Endothelial cell of umbilical vein (primary cell): ENCODE data around the gene CEP120.

Source experiments
- EZH2 ChIP-seq: IDR thresholded peaks from 2 replicates; pipeline ENCODE4 v1.6.1; 2012; ENCODE audit warnings: borderline replicate concordance, low read depth, mild to moderate bottlenecking, moderate library complexity, low read length, inconsistent platforms; ENCODE audit not compliant: severe bottlenecking
- JUN ChIP-seq: IDR thresholded peaks from 2 replicates; pipeline ENCODE4 v1.6.1; 2011; ENCODE audit warnings: borderline replicate concordance, low read depth; ENCODE audit not compliant: insufficient read length, insufficient read depth
- MYC ChIP-seq: IDR thresholded peaks from one replicate; pipeline ENCODE4 v1.6.1; 2011; ENCODE audit warnings: mild to moderate bottlenecking, low read depth, low read length
- POLR2AphosphoS5 ChIP-seq: IDR thresholded peaks from 2 replicates; pipeline ENCODE4 v1.6.1; 2012; ENCODE audit warnings: low read depth, mild to moderate bottlenecking, control low read depth, low read length, moderate library complexity; ENCODE audit not compliant: insufficient read depth
- TF ChIP-seq, protein P1 (sequence below), 2 donors: IDR thresholded peaks; 1 replicate in 1 of 2; 2 replicates in 1 of 2; pipeline ENCODE4 v1.5.1; 2011; ENCODE audit warnings: low read length in 2 of 2, mild to moderate bottlenecking in 2 of 2, moderate library complexity in 2 of 2, control low read depth in 1 of 2, inconsistent platforms in 1 of 2, low read depth in 1 of 2; ENCODE audit not compliant: insufficient read depth in 1 of 2; ENCODE audit errors: extremely low read depth in 1 of 2

DNA sequence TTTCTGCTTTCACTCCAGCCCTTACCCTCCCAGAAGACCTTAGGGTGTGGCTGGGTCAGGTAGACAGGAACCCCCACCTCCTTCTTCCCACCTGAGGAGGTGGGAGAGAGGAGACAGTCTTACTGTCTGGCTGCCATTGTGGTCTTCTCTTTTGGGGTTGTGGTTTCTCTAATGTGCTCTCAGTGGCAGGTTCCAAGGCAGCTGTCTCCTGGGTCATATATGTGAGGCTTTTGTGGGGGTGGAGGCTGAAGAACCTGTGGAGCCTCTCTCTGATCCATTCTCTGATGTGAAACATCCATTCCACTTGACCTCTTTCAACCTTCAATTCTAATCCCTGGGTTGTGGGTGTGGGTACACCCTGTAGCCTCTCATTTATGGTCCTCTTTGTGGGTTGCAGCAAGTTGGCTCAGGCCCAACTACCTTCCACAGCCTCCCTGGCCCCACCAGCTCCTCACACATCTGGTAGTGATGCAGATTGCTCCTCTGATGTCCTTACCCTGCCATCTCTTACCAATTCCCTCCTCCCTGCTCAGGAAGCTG is 118.4 kb downstream of the CEP120 start:
- TF ChIP-seq, protein P1, sequence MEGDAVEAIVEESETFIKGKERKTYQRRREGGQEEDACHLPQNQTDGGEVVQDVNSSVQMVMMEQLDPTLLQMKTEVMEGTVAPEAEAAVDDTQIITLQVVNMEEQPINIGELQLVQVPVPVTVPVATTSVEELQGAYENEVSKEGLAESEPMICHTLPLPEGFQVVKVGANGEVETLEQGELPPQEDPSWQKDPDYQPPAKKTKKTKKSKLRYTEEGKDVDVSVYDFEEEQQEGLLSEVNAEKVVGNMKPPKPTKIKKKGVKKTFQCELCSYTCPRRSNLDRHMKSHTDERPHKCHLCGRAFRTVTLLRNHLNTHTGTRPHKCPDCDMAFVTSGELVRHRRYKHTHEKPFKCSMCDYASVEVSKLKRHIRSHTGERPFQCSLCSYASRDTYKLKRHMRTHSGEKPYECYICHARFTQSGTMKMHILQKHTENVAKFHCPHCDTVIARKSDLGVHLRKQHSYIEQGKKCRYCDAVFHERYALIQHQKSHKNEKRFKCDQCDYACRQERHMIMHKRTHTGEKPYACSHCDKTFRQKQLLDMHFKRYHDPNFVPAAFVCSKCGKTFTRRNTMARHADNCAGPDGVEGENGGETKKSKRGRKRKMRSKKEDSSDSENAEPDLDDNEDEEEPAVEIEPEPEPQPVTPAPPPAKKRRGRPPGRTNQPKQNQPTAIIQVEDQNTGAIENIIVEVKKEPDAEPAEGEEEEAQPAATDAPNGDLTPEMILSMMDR (IDR thresholded peaks at IDR 0.05; ENCODE audit: extremely low read depth in 1 of 2, insufficient read depth in 1 of 2, low read depth in 1 of 2, low read length in 2 of 2): no peak
- TF ChIP-seq POLR2AphosphoS5 (no peak), EZH2 (no peak), MYC (no peak), JUN (no peak)
